ENCODE measurements around the gene DNAH17.
"Not testable (repeated sequence)": the region's sequence is repeated elsewhere in the genome, so short reads cannot be mapped to it uniquely, and the experiment has no call there.

The DNAH17 gene

GRCh38 chr17:78474614-78475146 is 102.5 kb downstream of the DNAH17 start:
- no peak for DNase-seq

- peak; percentile 4 for DNase-seq
These were observed 103.1 kb downstream of the DNAH17 start for GRCh38 chr17:78473951-78474613.

GRCh38 chr17:78472035-78472905 is 104.9 kb downstream of the DNAH17 start:
- no peak for DNase-seq

GRCh38 chr17:78471635-78472034 is 105.6 kb downstream of the DNAH17 start:
- DNase-seq, result no peak

- no peak for DNase-seq
These were observed 107.8 kb downstream of the DNAH17 start for GRCh38 chr17:78469443-78469842.

GRCh38 chr17:78468366-78468765 is 108.8 kb downstream of the DNAH17 start:
- no peak for DNase-seq

GRCh38 chr17:78466786-78467715 is 110.1 kb downstream of the DNAH17 start:
- no peak for DNase-seq

GRCh38 chr17:78466109-78466785 is 110.9 kb downstream of the DNAH17 start:
- not testable (repeated sequence) for DNase-seq

- no peak for DNase-seq
These were observed 115.0 kb downstream of the DNAH17 start for GRCh38 chr17:78462148-78462547.

- DNase-seq, result no peak
These were observed 115.5 kb downstream of the DNAH17 start for GRCh38 chr17:78461799-78462053.

GRCh38 chr17:78460951-78461798 is 116.0 kb downstream of the DNAH17 start:
- DNase-seq, result no peak

GRCh38 chr17:78460176-78460675 is 117.0 kb downstream of the DNAH17 start:
- DNase-seq, result no peak

- DNase-seq, result no peak
These were observed 117.5 kb downstream of the DNAH17 start for GRCh38 chr17:78459696-78460095.

GRCh38 chr17:78458736-78459335 is 118.4 kb downstream of the DNAH17 start:
- DNase-seq, result no peak

GRCh38 chr17:78458091-78458490 is 119.1 kb downstream of the DNAH17 start:
- DNase-seq, result no peak

- no peak for DNase-seq
These were observed 122.8 kb downstream of the DNAH17 start for GRCh38 chr17:78454346-78454745.

GRCh38 chr17:78451753-78452152 is 125.4 kb downstream of the DNAH17 start:
- DNase-seq, result no peak

GRCh38 chr17:78450696-78451345 is 126.4 kb downstream of the DNAH17 start:
- no peak for DNase-seq

- DNase-seq, result no peak
These were observed 127.1 kb downstream of the DNAH17 start for GRCh38 chr17:78449983-78450595.
